HEK293 (cell line): ENCODE measurements around the gene KIAA1671.

Experiments used
- CTCF ChIA-PET: fragments of 350-600 bp; formaldehyde crosslinking; extraction: SDS; loops from one replicate; lab custom pipeline; 2021; ENCODE audit warnings: antibody characterized with exemption; lab: Yijun Ruan, JAX
- POLR2A ChIA-PET: fragments of 300-600 bp; formaldehyde crosslinking; extraction: SDS; loops from one replicate; lab custom pipeline; 2020; ENCODE audit warnings: antibody characterized with exemption, inconsistent platforms; lab: Yijun Ruan, JAX
- H3K27ac ChIP-seq: fragments of 200-500 bp; sonication (Bioruptor generic); 2 replicates; pipeline ENCODE4 v1.5.1; 2014; ENCODE audit warnings: low read depth, low read length, control low read depth, inconsistent platforms; ENCODE audit errors: extremely low read depth
- H3K36me3 ChIP-seq, 2 experiments: fragments of 200-500 bp in 1 of 2; sonication (Bioruptor generic) in 1 of 2; 1 replicate in 1 of 2; 2 replicates in 1 of 2; pipeline ENCODE4 v1.5.1; 2014 to 2017; ENCODE audit warnings: inconsistent platforms in 2 of 2, low read length in 2 of 2; ENCODE audit not compliant: control insufficient read depth in 2 of 2, insufficient read depth in 1 of 2
- H3K4me1 ChIP-seq: fragments of 200-500 bp; sonication (Bioruptor generic); 2 replicates; pipeline ENCODE4 v1.5.1; 2014; ENCODE audit warnings: mild to moderate bottlenecking, low read length, inconsistent platforms; ENCODE audit not compliant: control insufficient read depth, insufficient read depth
- H3K4me3 ChIP-seq: 2 replicates; pipeline ENCODE4 v1.5.1; 2011; ENCODE audit warnings: low read depth, mild to moderate bottlenecking, control low read depth, low read length, moderate library complexity
- H3K9me3 ChIP-seq: fragments of 200-500 bp; sonication (Bioruptor generic); 2 replicates; pipeline ENCODE4 v1.5.1; 2014; ENCODE audit warnings: low read depth, low read length, inconsistent platforms; ENCODE audit not compliant: control insufficient read depth, insufficient read depth
- HOXC10 ChIP-seq: sonication (generic); formaldehyde crosslinking; IDR thresholded peaks from 2 replicates; pipeline ENCODE4 v1.8.1; 2023; ENCODE audit warnings: mild to moderate bottlenecking, missing genetic modification reagents
- MYNN ChIP-seq: fragments of 450-650 bp; formaldehyde crosslinking; IDR thresholded peaks from 2 replicates; pipeline ENCODE4 v1.5.1; 2016; ENCODE audit warnings: missing biosample characterization, missing genetic modification characterization, borderline replicate concordance
- MZF1 ChIP-seq: fragments of 450-650 bp; formaldehyde crosslinking; IDR thresholded peaks from 2 replicates; pipeline ENCODE4 v1.5.1; 2017; ENCODE audit warnings: missing biosample characterization, missing genetic modification characterization, borderline replicate concordance
- ZBTB17 ChIP-seq: fragments of 450-650 bp; formaldehyde crosslinking; IDR thresholded peaks from 2 replicates; pipeline ENCODE4 v1.5.1; 2016; ENCODE audit warnings: missing biosample characterization, missing genetic modification characterization
- ZNF114 ChIP-seq: fragments of 450-650 bp; formaldehyde crosslinking; IDR thresholded peaks from 2 replicates; pipeline ENCODE4 v1.5.0; 2017; ENCODE audit warnings: missing biosample characterization, missing genetic modification characterization
- ZNF138 ChIP-seq: fragments of 450-650 bp; formaldehyde crosslinking; IDR thresholded peaks from 2 replicates; pipeline ENCODE4 v1.5.1; 2016; ENCODE audit warnings: missing biosample characterization, missing genetic modification characterization, borderline replicate concordance
- ZNF18 ChIP-seq: fragments of 450-650 bp; formaldehyde crosslinking; IDR thresholded peaks from 2 replicates; pipeline ENCODE4 v1.5.1; 2016; ENCODE audit warnings: missing biosample characterization, missing genetic modification characterization
- ZNF184 ChIP-seq: fragments of 450-650 bp; IDR thresholded peaks from 2 replicates; pipeline ENCODE4 v1.5.1; 2018; ENCODE audit warnings: missing biosample characterization, mild to moderate bottlenecking, missing genetic modification characterization
- ZNF214 ChIP-seq: fragments of 450-650 bp; formaldehyde crosslinking; IDR thresholded peaks from 2 replicates; pipeline ENCODE4 v1.5.1; 2017; ENCODE audit warnings: missing biosample characterization, mild to moderate bottlenecking, missing genetic modification characterization, borderline replicate concordance
- ZNF266 ChIP-seq: fragments of 450-650 bp; formaldehyde crosslinking; IDR thresholded peaks from 2 replicates; pipeline ENCODE4 v1.5.1; 2016; ENCODE audit warnings: missing biosample characterization, missing genetic modification characterization, low read depth
- ZNF280C ChIP-seq: fragments of 450-650 bp; formaldehyde crosslinking; IDR thresholded peaks from 2 replicates; pipeline ENCODE4 v1.5.1; 2016; ENCODE audit warnings: missing biosample characterization, missing genetic modification characterization
- ZNF354C ChIP-seq: fragments of 450-650 bp; formaldehyde crosslinking; IDR thresholded peaks from 2 replicates; pipeline ENCODE4 v1.5.1; 2016; ENCODE audit warnings: missing biosample characterization, missing genetic modification characterization, low read depth, borderline replicate concordance
- ZNF449 ChIP-seq: fragments of 450-650 bp; formaldehyde crosslinking; IDR thresholded peaks from 2 replicates; pipeline ENCODE4 v1.5.1; 2017; ENCODE audit warnings: missing biosample characterization, mild to moderate bottlenecking, missing genetic modification characterization, moderate library complexity
- ZNF645 ChIP-seq: fragments of 450-650 bp; formaldehyde crosslinking; IDR thresholded peaks from 2 replicates; pipeline ENCODE4; 2016; ENCODE audit warnings: missing biosample characterization, missing genetic modification characterization
- ZNF776 ChIP-seq: fragments of 450-650 bp; formaldehyde crosslinking; IDR thresholded peaks from 2 replicates; pipeline ENCODE4 v1.5.0; 2017; ENCODE audit warnings: missing biosample characterization, missing genetic modification characterization, borderline replicate concordance
- ZNF830 ChIP-seq: fragments of 450-650 bp; IDR thresholded peaks from 2 replicates; pipeline ENCODE4 v1.5.0; 2018; ENCODE audit warnings: missing biosample characterization, missing genetic modification characterization, low read depth, mild to moderate bottlenecking, moderate library complexity

The KIAA1671 gene

GRCh38 chr22:25059438-25059837, 106.9 kb downstream of the KIAA1671 start:
- TF ChIP-seq ZNF830 (tag by site-specific recombination) (no peak), ZNF645 (tag by site-specific recombination) (no peak), ZNF184 (tag by site-specific recombination) (peak; percentile 78; the same call in 1 of the 2 replicates), ZBTB17 (tag by site-specific recombination) (no peak)
- TF ChIP-seq, all 188 proteins: peak for 1
- Histone ChIP-seq H3K36me3 (no peaks in the 10 kb centered on the region; a peak in 1 of 3 replicates), H3K27ac (no peak overlapping the region), H3K4me3 (no peak overlapping the region), H3K9me3 (no peaks in the 10 kb centered on the region), H3K4me1 (no peaks in the 10 kb centered on the region)
- ChIA-PET CTCF (interaction anchor here (0.6 to 15.6 kb wide), 9 partner anchors 9 to 290 kb away, joined by 3 to 300 read pairs (median 4); no protein-coding TSS in a partner anchor), POLR2A (interaction anchor here (0.8 kb wide), 1 partner anchor 13 kb away, joined by 3 read pairs; no protein-coding TSS in a partner anchor)

GRCh38 chr22:25060522-25061071, 108.1 kb downstream of the KIAA1671 start:
- CTCF ChIA-PET: interaction anchor here (0.7 to 15.6 kb wide), 6 partner anchors 10 to 290 kb away, joined by 3 to 300 read pairs (median 4); no protein-coding TSS in a partner anchor
- H3K9me3 ChIP-seq: no peaks in the 10 kb centered on the region
- TF ChIP-seq ZNF280C (tag by site-specific recombination) (no peak), ZNF266 (tag by site-specific recombination) (no peak), ZNF449 (tag by site-specific recombination) (no peak), ZNF18 (peak; percentile 54), MYNN (no peak), ZNF776 (tag by site-specific recombination) (no peak), HOXC10 (CRISPR knock-in tag) (no peak), MZF1 (tag by site-specific recombination) (no peak)
- TF ChIP-seq, all 188 proteins: peak for 1
- Histone ChIP-seq H3K4me1 (no peaks in the 10 kb centered on the region), H3K4me3 (no peak overlapping the region), H3K27ac (no peak overlapping the region), H3K36me3 (no peaks in the 10 kb centered on the region; a peak in 1 of 3 replicates)
- POLR2A ChIA-PET: no interaction called here

GRCh38 chr22:25061134-25061533, 108.6 kb downstream of the KIAA1671 start:
- CTCF ChIA-PET: interaction anchor here (1.3 to 15.6 kb wide), 2 partner anchors 123 to 291 kb away, joined by 5 to 300 read pairs; no protein-coding TSS in a partner anchor
- no peaks in the 10 kb centered on the region for H3K9me3 ChIP-seq
- no peak for TF ChIP-seq ZNF214
- no peak for TF ChIP-seq ZNF114
- TF ChIP-seq ZNF138 (tag by site-specific recombination): no peak
- TF ChIP-seq ZNF354C (tag by site-specific recombination): no peak
- no peak overlapping the region for H3K4me3 ChIP-seq
- POLR2A ChIA-PET: no interaction called here
- no peaks in the 10 kb centered on the region; a peak in 1 of 3 replicates for H3K36me3 ChIP-seq
- no peak overlapping the region for H3K27ac ChIP-seq
- H3K4me1 ChIP-seq: no peaks in the 10 kb centered on the region
